Motor neuron (in vitro differentiated cells): ENCODE results near the gene PBRM1. TPM values are rescaled to one million over a fixed set of nuclear protein-coding genes. Genes with fewer than 3 reads are reported as not detected.

Experiments used
- ATAC-seq, 8 experiments: fragments of 200-7000 bp; cut with Tn5 transposase; replicated peaks in 6 of 8; 2 replicates each; pipeline ENCODE4 v1.8.0; 2021; ENCODE audit warnings: mild to moderate bottlenecking in 8 of 8, moderate library complexity in 8 of 8
- H3K27ac ChIP-seq, 2 donors: fragments of 250-450 bp; sonication (Bioruptor Pico); 2 replicates each; pipeline ENCODE4 v1.9.0; 2021; ENCODE audit warnings: antibody characterized with exemption in 2 of 2, mild to moderate bottlenecking in 2 of 2, moderate library complexity in 1 of 2
- H3K4me1 ChIP-seq, 2 donors: fragments of 250-450 bp; sonication (Bioruptor Pico); replicated peaks in 1 of 2; 2 replicates each; pipeline ENCODE4 v1.6.1; 2021; ENCODE audit warnings: antibody characterized with exemption in 2 of 2, mild to moderate bottlenecking in 2 of 2, moderate library complexity in 1 of 2
- H3K4me3 ChIP-seq, 5 donors: fragments of 250-450 bp; sonication (Bioruptor Pico); 2 replicates each; pipeline ENCODE4 v1.9.0; 2021; ENCODE audit warnings: antibody characterized with exemption in 5 of 5, mild to moderate bottlenecking in 5 of 5, moderate library complexity in 4 of 5
- WGBS, 10 experiments: fragments of 450-650 bp; shearing (Covaris generic); methylation state at CpG; one replicate each; pipeline ENCODE4 v1.0.0; 2022; 5-methylcytosine and 5-hydroxymethylcytosine counted together
- in situ Hi-C, 9 experiments: fragments of 400-800 bp; cut with MboI; loops; one replicate each; pipeline ENCODE4 v1.15.0; 2021; ENCODE audit warnings: low sequenced_read_pairs in 9 of 9, low pct_unique_long_range_greater_than_20kb in 2 of 9; ENCODE audit not compliant: unreplicated experiment in 9 of 9
- total RNA-seq, 8 experiments: library from RNA; unstranded; fragments of 300-600 nt; gene quantifications; 2 replicates each; pipeline versions ENCODE4 v1.2.3 to v1.2.4, GENCODE V29; 2022

Gene PBRM1
- total RNA-seq, 8 experiments from 2014 or later = 27.2 to 100 (median 66.9) TPM

DNA sequence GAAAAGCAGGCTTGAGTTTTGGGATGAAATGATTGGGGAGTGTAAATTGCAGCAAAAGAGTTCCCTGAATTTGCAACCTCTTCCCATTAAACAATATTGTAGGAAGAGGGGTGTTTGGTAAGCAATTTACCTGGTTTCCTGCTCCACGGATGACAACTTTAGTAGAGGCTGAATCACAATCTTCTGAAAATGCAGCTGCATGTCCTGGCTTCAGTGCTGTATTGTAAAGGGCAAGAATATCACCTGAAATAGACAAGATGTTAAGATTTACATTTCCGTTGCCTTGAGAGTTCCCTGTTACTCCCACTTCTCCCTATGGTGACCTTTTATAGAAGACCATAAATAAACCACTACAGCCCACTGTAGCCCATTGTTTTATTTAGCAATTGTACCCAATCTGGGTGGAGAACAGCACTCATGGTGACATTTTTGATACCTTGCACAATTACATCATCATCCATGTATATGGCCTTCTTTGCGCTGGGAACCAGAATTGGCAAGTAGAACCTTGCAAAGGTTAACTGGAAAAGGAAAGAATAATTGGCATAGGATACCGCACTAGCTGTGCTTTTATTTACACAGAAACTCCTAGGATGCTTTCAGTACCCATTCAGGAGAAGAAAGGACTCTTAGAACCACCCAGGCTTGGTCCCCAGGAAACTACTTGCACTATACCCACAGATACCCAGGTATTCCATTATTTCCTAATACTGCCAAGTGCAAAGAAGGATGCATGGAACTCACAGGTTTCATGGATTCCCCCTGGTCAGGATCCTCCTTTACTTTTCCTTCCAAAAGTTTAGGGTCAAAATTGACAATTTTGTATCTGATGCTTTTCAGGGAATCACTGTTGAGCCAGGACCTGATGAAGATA, 10.3 kb upstream of the PBRM1 start:
- 64 to 100% (median 99%) methylated on average over 1 to 4 of the region's 4 CpGs; no CpG with 5 or more reads in 2 of the 10 experiments for WGBS, 10 experiments
- no peak overlapping the region for H3K4me3 ChIP-seq
- H3K27ac ChIP-seq = no peak overlapping the region
- in situ Hi-C loops = no loop called here
- ATAC-seq = no peak
- no peaks in the 10 kb centered on the region for H3K4me1 ChIP-seq

DNA sequence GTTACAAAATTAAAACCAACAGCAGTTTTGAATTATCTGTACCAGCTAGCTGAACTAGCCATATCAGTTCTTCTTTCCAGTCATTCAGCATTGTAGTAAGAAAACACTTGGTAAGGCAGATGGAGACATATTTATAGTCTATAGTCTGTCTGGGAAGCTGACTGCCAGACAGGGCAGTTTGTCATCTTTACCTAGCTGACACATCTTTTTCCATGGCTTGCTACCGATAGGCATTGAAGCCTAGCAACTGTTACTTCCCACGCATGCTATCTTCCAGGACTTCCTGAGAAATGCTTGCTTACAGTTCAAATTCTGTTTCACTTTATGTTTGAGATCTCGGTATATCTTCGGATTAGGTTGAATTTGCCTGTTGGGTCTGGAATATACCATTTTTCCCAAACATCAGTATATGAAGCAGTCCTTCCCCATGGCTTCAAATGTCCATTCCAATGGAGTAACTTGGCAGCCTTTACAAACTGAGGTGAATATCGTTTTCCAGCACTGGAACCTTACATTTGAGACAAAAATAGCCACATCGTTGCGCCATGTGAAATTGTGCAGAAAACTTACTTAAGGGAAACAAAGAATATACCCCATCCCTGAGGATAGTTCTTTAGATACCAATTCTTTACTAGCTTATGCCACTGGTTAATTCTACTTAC, 8.9 kb upstream of the PBRM1 start:
- no peak for ATAC-seq
- 47 to 100% (median 88%) methylated on average over 2 to 7 of the region's 7 CpGs for WGBS, 10 experiments
- Histone ChIP-seq H3K27ac (no peak overlapping the region), H3K4me1 (no peaks in the 10 kb centered on the region), H3K4me3 (no peak overlapping the region)
- in situ Hi-C loops = no loop called here

DNA sequence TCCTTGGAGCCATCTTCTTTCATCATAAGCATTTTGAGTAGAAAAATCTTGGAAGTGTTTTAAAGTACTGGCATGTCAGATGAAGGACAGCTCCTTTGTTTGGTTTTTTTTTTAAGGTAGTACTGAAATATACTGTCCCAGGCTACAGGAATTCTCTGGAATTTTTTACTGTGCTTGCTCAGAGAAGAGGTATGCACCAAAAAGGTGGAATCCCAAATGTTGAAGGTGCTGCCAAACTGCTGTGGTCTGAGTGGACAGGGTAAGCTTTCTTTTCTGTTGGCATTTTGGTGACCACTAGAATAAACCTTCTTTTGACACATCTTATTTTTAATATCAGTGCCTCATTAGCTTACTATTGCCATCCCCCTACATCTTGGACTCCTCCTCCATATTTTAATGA, 7.4 kb upstream of the PBRM1 start:
- no peak overlapping the region for H3K27ac ChIP-seq
- no peak for ATAC-seq
- in situ Hi-C loops = no loop called here

DNA sequence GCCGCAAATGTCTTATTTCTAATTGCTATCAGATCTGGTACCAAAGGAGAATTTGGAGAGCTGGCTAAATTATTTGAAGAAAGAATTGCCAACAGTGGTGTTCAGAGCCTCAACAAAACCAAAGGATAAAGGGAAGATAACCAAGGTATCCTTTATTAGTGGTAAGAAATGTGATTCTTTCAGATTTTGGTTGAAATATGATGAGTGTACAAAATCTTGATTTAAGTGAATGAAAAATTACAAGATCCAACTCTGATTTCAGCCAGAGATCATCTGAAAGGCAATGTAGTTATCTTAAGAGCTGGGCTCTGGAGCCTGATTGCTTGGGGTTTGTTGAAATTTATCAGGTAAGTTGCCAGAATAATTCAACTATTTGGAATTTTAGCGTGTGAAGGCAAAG, 4.8 kb upstream of the PBRM1 start:
- no peak for ATAC-seq
- no peak overlapping the region for H3K4me3 ChIP-seq
- H3K27ac ChIP-seq = no peak overlapping the region
- peaks cover 5 to 7% of the 10 kb centered on the region in 2 donors for H3K4me1 ChIP-seq
- in situ Hi-C loops = no loop called here
- 80 to 100% (median 92%) methylated on average over 1 to 2 of the region's 2 CpGs; no CpG with 5 or more reads in 4 of the 10 experiments for WGBS, 10 experiments

More for the DNA sequence above, 7.4 kb upstream of the PBRM1 start:
- H3K4me3 ChIP-seq = no peak overlapping the region
- H3K4me1 ChIP-seq = no peaks in the 10 kb centered on the region

DNA sequence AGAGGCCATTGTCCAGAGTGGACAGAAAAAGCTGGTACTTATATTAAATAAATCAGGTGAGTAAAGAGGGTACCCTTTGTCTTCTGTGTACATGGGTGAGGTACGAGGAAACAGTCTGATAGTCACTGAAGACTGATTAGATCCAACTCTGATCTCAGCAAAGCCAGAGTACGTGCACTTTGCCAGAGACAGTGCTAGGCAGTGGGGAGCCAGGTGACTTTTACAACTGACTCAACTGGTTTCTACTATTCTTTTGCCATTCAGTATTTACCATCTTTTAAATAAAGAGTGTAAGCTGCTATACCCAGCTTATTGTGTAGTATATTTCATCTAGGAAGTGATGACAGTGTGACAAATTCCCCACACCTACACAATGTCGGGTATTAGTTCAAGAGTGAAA, 3.4 kb upstream of the PBRM1 start:
- WGBS, 10 experiments = 0 to 100% (median 91%) methylated on average over 1 to 3 of the region's 3 CpGs; no CpG with 5 or more reads in 2 of the 10 experiments
- Histone ChIP-seq H3K27ac (no peak overlapping the region), H3K4me1 (peaks cover 7 to 10% of the 10 kb centered on the region in 2 donors), H3K4me3 (no peak overlapping the region)
- no peak for ATAC-seq
- in situ Hi-C loops = no loop called here

DNA sequence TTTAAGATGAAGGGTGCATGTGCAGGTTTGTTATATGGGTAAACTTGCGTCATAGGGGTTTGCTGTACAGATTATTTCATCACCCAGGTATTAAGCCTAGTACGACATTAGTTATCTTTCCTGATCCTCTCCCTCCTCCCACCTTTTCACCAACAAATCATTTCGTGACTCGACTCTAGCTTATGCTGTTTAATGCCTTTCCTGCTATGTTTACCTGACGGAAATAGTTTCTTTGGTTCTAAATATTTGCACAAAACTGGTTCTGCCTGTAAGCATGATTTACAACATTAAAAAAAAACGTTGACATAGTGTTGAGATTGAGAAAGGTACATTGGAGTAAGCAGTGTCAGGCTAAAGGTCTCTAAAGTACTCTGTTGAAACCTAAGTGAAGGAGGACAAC, 2.6 kb upstream of the PBRM1 start:
- in situ Hi-C loops = no loop called here
- Histone ChIP-seq H3K4me1 (peaks cover 7 to 12% of the 10 kb centered on the region in 2 donors), H3K27ac (no peak overlapping the region), H3K4me3 (no peak overlapping the region)
- 70 to 100% (median 92%) methylated on average over 2 to 6 of the region's 6 CpGs for WGBS, 10 experiments
- no peak for ATAC-seq

DNA sequence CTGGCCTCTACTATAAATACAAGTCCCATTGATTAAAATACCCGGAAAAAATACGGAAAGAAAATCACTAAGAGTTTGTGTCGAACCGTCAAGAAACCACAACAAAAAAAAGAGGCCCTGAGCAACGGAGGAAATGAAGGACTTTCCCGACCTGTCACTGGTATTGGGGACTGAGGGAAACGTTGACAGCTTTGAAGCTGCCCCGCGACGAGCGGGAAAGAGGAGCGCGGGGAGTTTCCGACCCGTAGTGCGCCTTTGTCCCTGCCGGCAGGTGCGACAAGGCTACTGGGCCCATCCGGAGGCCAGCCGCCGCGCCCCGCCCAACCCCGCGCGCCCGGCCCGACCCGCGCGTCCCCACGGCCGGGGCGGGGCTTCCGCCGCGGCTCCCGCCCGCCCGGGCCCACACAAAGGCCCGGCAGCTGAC, 416 bp downstream of the PBRM1 start:
- Histone ChIP-seq H3K4me3 (peak overlapping the region; percentile 56 to 94 (median 77)), H3K4me1 (peaks cover 12 to 17% of the 10 kb centered on the region in 2 donors), H3K27ac (peak overlapping the region; percentile 99)
- peak; percentile 77 to 92 (median 88) for ATAC-seq
- in situ Hi-C loops = no loop called here
- WGBS, 10 experiments = 0 to 3% (median 0%) methylated on average over 3 to 8 of the region's 41 CpGs; no CpG with 5 or more reads in 3 of the 10 experiments

DNA sequence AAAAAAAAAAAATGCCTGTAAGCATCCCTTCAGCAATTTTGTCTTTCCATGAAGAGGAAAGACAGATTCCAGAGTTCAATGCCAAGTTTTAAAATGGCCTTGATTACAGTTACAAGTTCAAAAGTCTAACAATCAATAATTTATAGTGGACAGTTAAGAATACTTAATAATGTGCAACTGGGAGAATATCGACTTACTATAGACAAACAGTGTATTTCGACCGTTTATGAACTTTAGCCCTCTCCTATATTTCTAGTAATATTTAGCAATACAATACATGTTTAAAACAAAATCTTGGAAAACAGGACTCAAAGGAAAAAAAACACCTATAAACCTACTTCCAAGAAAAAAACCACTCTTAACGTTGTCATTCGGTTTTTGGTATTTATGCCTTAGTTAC, 1.5 kb downstream of the PBRM1 start:
- WGBS, 10 experiments = 43 to 87% (median 81%) methylated on average over 2 to 5 of the region's 5 CpGs; no CpG with 5 or more reads in 1 of the 10 experiments
- H3K4me3 ChIP-seq = peak overlapping the region in 4 of 5 donors; percentile 56 to 94 (median 83)
- ATAC-seq = no peak
- in situ Hi-C loops = no loop called here
- no peak overlapping the region for H3K27ac ChIP-seq
- H3K4me1 ChIP-seq = peaks cover 12 to 17% of the 10 kb centered on the region in 2 donors

DNA sequence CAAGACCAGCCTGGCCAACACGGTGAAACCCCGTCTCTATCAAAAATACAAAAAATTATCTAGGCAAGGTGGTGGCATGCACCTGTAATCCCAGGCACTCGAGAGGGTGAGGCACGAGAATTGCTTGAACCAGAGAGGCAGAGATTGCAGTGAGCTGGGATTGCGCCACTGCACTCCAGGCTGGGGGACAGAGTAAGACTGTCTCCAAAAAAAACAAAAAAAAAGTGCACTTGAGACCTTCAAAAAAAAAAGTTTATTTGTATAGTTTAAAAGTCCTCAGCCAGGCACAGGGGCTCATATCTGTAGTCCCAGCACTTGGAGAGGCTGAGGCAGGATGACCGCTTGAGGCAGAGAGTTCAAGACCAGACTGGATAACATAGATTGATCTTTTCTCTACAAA, 2.1 kb downstream of the PBRM1 start:
- H3K27ac ChIP-seq = no peak overlapping the region
- 40 to 100% (median 89%) methylated on average over 1 to 6 of the region's 6 CpGs; no CpG with 5 or more reads in 3 of the 10 experiments for WGBS, 10 experiments
- ATAC-seq = no peak
- H3K4me1 ChIP-seq = peaks cover 12 to 17% of the 10 kb centered on the region in 2 donors
- in situ Hi-C loops = no loop called here
- no peak overlapping the region for H3K4me3 ChIP-seq

DNA sequence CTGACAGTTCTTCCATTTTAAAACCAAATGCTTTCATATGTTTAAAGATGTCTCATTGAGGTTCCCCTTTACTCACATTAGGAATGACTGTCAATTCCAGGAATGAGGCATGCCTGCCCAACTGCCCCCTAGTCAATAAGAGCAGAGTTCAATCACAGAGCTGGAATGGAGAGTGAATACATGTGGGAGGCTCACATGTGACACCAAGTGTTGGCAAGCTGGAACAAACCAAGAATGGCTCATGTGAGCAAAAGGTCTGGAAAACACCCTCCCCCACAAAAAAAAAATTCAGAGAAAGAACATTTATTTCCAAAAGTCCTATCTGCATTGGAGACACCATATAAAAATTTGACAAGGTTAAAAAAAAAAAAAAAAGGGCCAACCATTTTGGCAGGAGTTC, 3.7 kb downstream of the PBRM1 start:
- in situ Hi-C loops = no loop called here
- Histone ChIP-seq H3K27ac (no peak overlapping the region), H3K4me3 (no peak overlapping the region), H3K4me1 (peaks cover 10 to 13% of the 10 kb centered on the region in 2 donors)
- ATAC-seq = peak in 2 of 8 experiments; percentile 13 to 39

DNA sequence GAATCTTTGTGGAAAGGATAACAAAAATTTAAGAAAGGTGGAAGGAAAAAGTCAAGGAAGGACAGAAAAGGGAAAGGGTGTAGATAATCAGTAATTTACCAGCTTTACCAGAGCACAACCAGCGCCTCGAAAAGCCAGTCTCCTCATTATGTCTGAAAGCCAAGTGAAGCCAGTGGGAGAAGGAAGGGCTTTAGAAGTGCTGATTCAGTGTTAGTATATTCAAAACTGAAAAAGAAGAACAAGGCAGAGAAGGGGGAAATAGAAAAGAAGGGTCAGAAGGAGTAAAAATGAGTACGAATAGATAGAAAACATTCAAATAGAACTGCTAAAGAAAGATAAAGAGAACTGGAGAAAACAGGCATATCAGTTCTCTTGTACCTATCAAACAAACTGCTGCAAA, 4.1 kb downstream of the PBRM1 start:
- H3K4me3 ChIP-seq = no peak overlapping the region
- H3K4me1 ChIP-seq = peaks cover 6 to 12% of the 10 kb centered on the region in 2 donors
- no peak for ATAC-seq
- 30 to 100% (median 78%) methylated on average over 2 to 3 of the region's 3 CpGs; no CpG with 5 or more reads in 1 of the 10 experiments for WGBS, 10 experiments
- no peak overlapping the region for H3K27ac ChIP-seq
- in situ Hi-C loops = no loop called here

DNA sequence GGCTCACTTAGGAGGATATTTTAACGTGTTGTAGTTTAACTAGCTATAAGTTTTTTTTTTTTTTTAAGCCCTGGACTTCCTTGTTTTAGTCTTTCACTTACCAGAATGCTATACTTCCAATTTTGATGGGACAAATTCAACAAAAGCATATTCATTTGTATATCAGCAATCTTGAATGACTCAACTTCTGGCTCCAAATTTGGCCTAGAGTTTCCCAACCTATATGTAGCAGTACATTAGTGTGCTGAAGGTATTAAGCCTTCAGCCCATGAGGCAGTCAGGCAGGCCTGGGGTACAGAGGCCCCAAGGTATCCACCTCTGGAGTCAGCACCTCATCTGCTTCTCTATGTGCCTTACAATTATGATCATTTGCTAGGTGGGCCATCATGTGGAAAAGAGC, 5.9 kb downstream of the PBRM1 start:
- ATAC-seq = no peak
- Histone ChIP-seq H3K4me3 (no peak overlapping the region), H3K4me1 (peaks cover 5 to 12% of the 10 kb centered on the region in 2 donors), H3K27ac (no peak overlapping the region)
- WGBS, 10 experiments = 100% methylated on average over 1 of the region's 1 CpG; no CpG with 5 or more reads in 3 of the 10 experiments
- in situ Hi-C loops = no loop called here

DNA sequence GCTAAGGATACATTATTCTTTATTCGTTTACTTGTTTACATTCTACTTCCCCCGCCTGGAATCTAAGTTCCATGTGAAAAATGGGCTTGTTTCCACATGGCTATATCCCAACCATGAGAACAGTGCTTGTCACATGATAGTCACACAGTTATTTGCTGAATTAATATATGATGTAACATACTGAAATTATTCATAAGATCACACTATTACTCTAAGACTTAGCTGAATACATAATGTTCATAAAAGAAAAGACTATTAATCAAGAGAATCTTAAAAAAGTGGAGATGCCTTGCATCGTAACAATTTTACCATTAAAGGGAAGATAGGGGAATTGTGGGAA, 6.5 kb downstream of the PBRM1 start:
- 71 to 100% (median 87%) methylated on average over 1 to 3 of the region's 3 CpGs; no CpG with 5 or more reads in 2 of the 10 experiments for WGBS, 10 experiments
- ATAC-seq = peak in 3 of 8 experiments; percentile 52 to 83 (median 78)
- in situ Hi-C loops = no loop called here
- Histone ChIP-seq H3K4me3 (no peak overlapping the region), H3K4me1 (peaks cover 5 to 6% of the 10 kb centered on the region in 2 donors), H3K27ac (no peak overlapping the region)
